ENCODE results near the gene ANKS6. TPM values are rescaled to one million over a fixed set of nuclear protein-coding genes. Genes with fewer than 3 reads are reported as not detected.

Gene ANKS6
- total RNA-seq, 2 donors from 2014 or later = 3.3 to 8.7 TPM

DNA sequence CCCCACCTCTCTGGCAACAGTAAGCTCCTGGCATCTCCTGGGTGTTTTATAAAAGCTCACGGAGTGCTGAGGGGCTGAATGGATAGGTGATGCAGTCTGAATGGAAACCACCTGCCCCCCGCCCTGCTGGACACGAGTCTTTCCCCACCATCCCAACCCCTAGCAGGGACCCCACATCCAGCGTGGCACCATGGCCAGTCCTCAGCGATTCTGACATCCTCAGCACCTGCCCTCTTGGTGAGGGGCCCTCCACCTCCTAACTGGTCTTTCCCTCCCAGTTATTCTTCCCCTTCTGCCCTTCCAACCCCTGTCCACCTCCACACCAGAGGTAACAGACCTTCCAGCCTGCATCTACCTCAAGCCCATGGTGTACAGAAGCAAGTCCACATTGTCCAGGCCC, 48.9 kb downstream of the ANKS6 start:
- Histone ChIP-seq H3K9me3 (no peaks in the 10 kb centered on the region), H3K4me3 (no peak overlapping the region), H3K27me3 (no peaks in the 10 kb centered on the region), H3K4me1 (no peaks in the 10 kb centered on the region), H3K27ac (no peak overlapping the region), H3K36me3 (peaks cover 6% of the 10 kb centered on the region)
- TF ChIP-seq, protein P1, sequence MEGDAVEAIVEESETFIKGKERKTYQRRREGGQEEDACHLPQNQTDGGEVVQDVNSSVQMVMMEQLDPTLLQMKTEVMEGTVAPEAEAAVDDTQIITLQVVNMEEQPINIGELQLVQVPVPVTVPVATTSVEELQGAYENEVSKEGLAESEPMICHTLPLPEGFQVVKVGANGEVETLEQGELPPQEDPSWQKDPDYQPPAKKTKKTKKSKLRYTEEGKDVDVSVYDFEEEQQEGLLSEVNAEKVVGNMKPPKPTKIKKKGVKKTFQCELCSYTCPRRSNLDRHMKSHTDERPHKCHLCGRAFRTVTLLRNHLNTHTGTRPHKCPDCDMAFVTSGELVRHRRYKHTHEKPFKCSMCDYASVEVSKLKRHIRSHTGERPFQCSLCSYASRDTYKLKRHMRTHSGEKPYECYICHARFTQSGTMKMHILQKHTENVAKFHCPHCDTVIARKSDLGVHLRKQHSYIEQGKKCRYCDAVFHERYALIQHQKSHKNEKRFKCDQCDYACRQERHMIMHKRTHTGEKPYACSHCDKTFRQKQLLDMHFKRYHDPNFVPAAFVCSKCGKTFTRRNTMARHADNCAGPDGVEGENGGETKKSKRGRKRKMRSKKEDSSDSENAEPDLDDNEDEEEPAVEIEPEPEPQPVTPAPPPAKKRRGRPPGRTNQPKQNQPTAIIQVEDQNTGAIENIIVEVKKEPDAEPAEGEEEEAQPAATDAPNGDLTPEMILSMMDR (IDR thresholded peaks at IDR 0.05) = no peak
- no peak for DNase-seq (ENCODE audit: low spot score)

DNA sequence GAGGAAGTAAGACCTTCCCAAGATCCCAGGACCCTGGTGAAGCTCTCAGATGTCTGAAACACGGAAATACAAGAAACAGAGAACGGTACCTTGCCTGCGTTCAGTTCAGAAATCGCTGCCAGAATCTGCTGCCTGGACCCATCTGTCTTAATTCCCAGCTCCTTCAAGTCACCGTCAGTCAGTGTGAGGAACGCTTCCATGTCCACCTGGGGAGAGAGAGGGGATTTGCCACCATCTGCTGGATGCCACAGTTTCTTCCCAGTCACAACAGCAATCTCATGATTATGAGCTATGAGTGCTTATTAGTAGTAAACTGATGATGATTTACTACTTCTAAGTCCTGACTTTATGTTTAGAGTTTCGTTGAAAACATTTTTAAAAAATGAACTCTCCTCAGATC, 50.9 kb downstream of the ANKS6 start:
- no peaks in the 10 kb centered on the region for H3K4me1 ChIP-seq
- peaks cover 6% of the 10 kb centered on the region for H3K36me3 ChIP-seq
- H3K9me3 ChIP-seq = no peaks in the 10 kb centered on the region
- no peak overlapping the region for H3K4me3 ChIP-seq
- DNase-seq (ENCODE audit: low spot score) = no peak
- TF ChIP-seq, protein P1 (IDR thresholded peaks at IDR 0.05) = no peak
- H3K27me3 ChIP-seq = no peaks in the 10 kb centered on the region
- H3K27ac ChIP-seq = no peak overlapping the region

GRCh38 chr9:98743818-98744611, 52.3 kb downstream of the ANKS6 start:
- no peak overlapping the region for H3K4me3 ChIP-seq
- H3K4me1 ChIP-seq = no peaks in the 10 kb centered on the region
- H3K36me3 ChIP-seq = no peaks in the 10 kb centered on the region
- H3K27me3 ChIP-seq = no peaks in the 10 kb centered on the region
- no peak for DNase-seq (ENCODE audit: low spot score)
- H3K9me3 ChIP-seq = no peaks in the 10 kb centered on the region
- H3K27ac ChIP-seq = no peak overlapping the region
- TF ChIP-seq, protein P1 (IDR thresholded peaks at IDR 0.05) = no peak

- Histone ChIP-seq H3K4me3 (no peak overlapping the region), H3K27me3 (no peaks in the 10 kb centered on the region), H3K9me3 (no peaks in the 10 kb centered on the region), H3K36me3 (no peaks in the 10 kb centered on the region), H3K4me1 (no peaks in the 10 kb centered on the region), H3K27ac (no peak overlapping the region)
- no peak for DNase-seq (ENCODE audit: low spot score)
- TF ChIP-seq, protein P1 (IDR thresholded peaks at IDR 0.05) = no peak
Observed at GRCh38 chr9:98743329-98743728, 53.0 kb downstream of the ANKS6 start.

- H3K4me3 ChIP-seq = no peak overlapping the region
- no peak for DNase-seq (ENCODE audit: low spot score)
- H3K4me1 ChIP-seq = no peaks in the 10 kb centered on the region
- TF ChIP-seq, protein P1 (IDR thresholded peaks at IDR 0.05) = no peak
- no peaks in the 10 kb centered on the region for H3K9me3 ChIP-seq
- no peaks in the 10 kb centered on the region for H3K36me3 ChIP-seq
- no peak overlapping the region for H3K27ac ChIP-seq
- no peaks in the 10 kb centered on the region for H3K27me3 ChIP-seq
Observed at GRCh38 chr9:98742325-98743280, 53.8 kb downstream of the ANKS6 start.

Data from right atrium auricular region (tissue), 2 donors.